HepG2 (cell line): Measurements from ENCODE around the gene TEX101.

Experiments
- CREBL2 ChIP-seq: sonication (generic); formaldehyde crosslinking; IDR thresholded peaks from 2 replicates; pipeline ENCODE4 v1.8.1; 2023; ENCODE audit warnings: missing genetic modification reagents, mild to moderate bottlenecking, borderline replicate concordance
- CTCF ChIP-seq: sonication (generic); formaldehyde crosslinking; IDR thresholded peaks from 2 replicates; pipeline ENCODE4 v1.5.0; 2020; ENCODE audit warnings: mild to moderate bottlenecking, missing genetic modification reagents, moderate library complexity
- EP300 ChIP-seq, 3 experiments: sonication (generic) in 1 of 3; formaldehyde crosslinking in 1 of 3; IDR thresholded peaks; 2 replicates each; pipeline versions ENCODE4 v1.5.1 to v1.6.1; 2011 to 2020; ENCODE audit warnings: low read depth in 2 of 3, low read length in 2 of 3, borderline replicate concordance in 1 of 3, improper control_type of control experiment in 1 of 3, mild to moderate bottlenecking in 1 of 3, missing genetic modification reagents in 1 of 3, moderate library complexity in 1 of 3
- EZH2 ChIP-seq: conservative IDR thresholded peaks from 2 replicates; pipeline ENCODE4 v1.6.1; 2012; ENCODE audit warnings: mild to moderate bottlenecking, low read depth, low read length, moderate library complexity
- JUNB ChIP-seq: sonication (generic); formaldehyde crosslinking; IDR thresholded peaks from 2 replicates; pipeline ENCODE4 v1.8.0; 2022; ENCODE audit warnings: missing genetic modification reagents, mild to moderate bottlenecking, borderline replicate concordance
- NFIC ChIP-seq: IDR thresholded peaks from 2 replicates; pipeline ENCODE4 v1.6.1; 2012; ENCODE audit warnings: mild to moderate bottlenecking, low read length, inconsistent platforms
- PAWR ChIP-seq: sonication (generic); formaldehyde crosslinking; IDR thresholded peaks from 2 replicates; pipeline ENCODE4 v1.4.0; 2020; ENCODE audit warnings: missing genetic modification reagents, mild to moderate bottlenecking, borderline replicate concordance
- SOX5 ChIP-seq: IDR thresholded peaks from 2 replicates; pipeline ENCODE4 v1.6.1; 2016; ENCODE audit warnings: borderline replicate concordance
- ZBTB44 ChIP-seq: sonication (generic); formaldehyde crosslinking; IDR thresholded peaks from 2 replicates; pipeline ENCODE4 v1.4.0; 2020; ENCODE audit warnings: missing genetic modification reagents
- ZBTB49 ChIP-seq: sonication (generic); formaldehyde crosslinking; IDR thresholded peaks from 2 replicates; pipeline ENCODE4 v1.4.0; 2020; ENCODE audit warnings: missing genetic modification reagents, borderline replicate concordance
- ZNF468 ChIP-seq: sonication (generic); formaldehyde crosslinking; IDR thresholded peaks from 2 replicates; pipeline ENCODE4 v1.8.0; 2022; ENCODE audit warnings: mild to moderate bottlenecking, moderate library complexity, missing genetic modification reagents
- ZNF512 ChIP-seq: sonication (generic); formaldehyde crosslinking; IDR thresholded peaks from 2 replicates; pipeline ENCODE4 v1.4.0; 2020; ENCODE audit warnings: mild to moderate bottlenecking, missing genetic modification reagents
- ZNF761 ChIP-seq: sonication (generic); formaldehyde crosslinking; conservative IDR thresholded peaks from 2 replicates; pipeline ENCODE4 v1.4.0; 2020; ENCODE audit warnings: mild to moderate bottlenecking, missing genetic modification reagents

- TF ChIP-seq ZBTB49 (CRISPR knock-in tag) (no peak), ZBTB44 (CRISPR knock-in tag) (no peak), ZNF761 (CRISPR knock-in tag) (no peak), CREBL2 (CRISPR knock-in tag) (no peak), NFIC (no peak), CTCF (CRISPR knock-in tag) (no peak), EZH2 (no peak), JUNB (CRISPR knock-in tag) (no peak), PAWR (CRISPR knock-in tag) (no peak), ZNF512 (CRISPR knock-in tag) (no peak), SOX5 (CRISPR knock-in tag) (no peak), ZNF468 (CRISPR knock-in tag) (no peak), EP300 (IDR thresholded peaks at IDR 0.05; ENCODE audit: low read depth in 2 of 2, low read length in 2 of 2) (no peak), EP300 (CRISPR knock-in tag; IDR thresholded peaks at IDR 0.05; ENCODE audit: borderline replicate concordance) (no peak)
These were observed 8.4 kb upstream of the TEX101 start for GRCh38 chr19:43406297-43406696.
